GM23248 (cell line): ENCODE results near the gene DUS2. TPM values are rescaled to one million over a fixed set of nuclear protein-coding genes. Genes with fewer than 3 reads are reported as not detected.

Experiments
- DNase-seq: peaks from one replicate; pipeline ENCODE4 v3.0.0-alpha.2; 2015
- H2AFZ ChIP-seq: fragments of 200-600 bp; sonication (generic); 2 replicates; pipeline ENCODE4 v1.6.1; 2016; ENCODE audit warnings: antibody characterized with exemption
- H3F3A ChIP-seq: fragments of 200-600 bp; sonication (generic); 2 replicates; pipeline ENCODE4 v1.6.1; 2016; ENCODE audit warnings: mild to moderate bottlenecking, antibody characterized with exemption, mixed run types; ENCODE audit not compliant: insufficient read depth
- H3K27ac ChIP-seq: fragments of 200-600 bp; sonication (generic); 2 replicates; pipeline ENCODE4 v1.5.1; 2016; ENCODE audit warnings: mild to moderate bottlenecking
- H3K27me3 ChIP-seq: fragments of 200-600 bp; sonication (generic); replicated peaks from 2 replicates; pipeline ENCODE4 v1.6.1; 2016; ENCODE audit warnings: mild to moderate bottlenecking; ENCODE audit not compliant: insufficient read depth
- H3K36me3 ChIP-seq: fragments of 200-600 bp; sonication (generic); 2 replicates; pipeline ENCODE4 v1.6.1; 2016; ENCODE audit warnings: low read depth, mild to moderate bottlenecking
- H3K4me1 ChIP-seq: fragments of 200-600 bp; sonication (generic); 2 replicates; pipeline ENCODE4 v1.6.1; 2016; ENCODE audit warnings: mild to moderate bottlenecking; ENCODE audit not compliant: insufficient read depth
- H3K4me2 ChIP-seq: fragments of 200-600 bp; sonication (generic); one replicate; pipeline ENCODE4 v1.6.1; 2016; ENCODE audit warnings: mild to moderate bottlenecking; ENCODE audit not compliant: unreplicated experiment
- H3K4me3 ChIP-seq: fragments of 200-600 bp; sonication (generic); 2 replicates; pipeline ENCODE4 v1.5.1; 2016; ENCODE audit warnings: mild to moderate bottlenecking
- H3K79me2 ChIP-seq: fragments of 200-600 bp; sonication (generic); 2 replicates; pipeline ENCODE4 v1.6.1; 2016; ENCODE audit warnings: mild to moderate bottlenecking; ENCODE audit not compliant: insufficient read depth
- H3K9ac ChIP-seq: fragments of 200-600 bp; sonication (generic); 2 replicates; pipeline ENCODE4 v1.6.1; 2016; ENCODE audit warnings: mild to moderate bottlenecking
- H3K9me2 ChIP-seq: fragments of 200-600 bp; sonication (generic); 2 replicates; pipeline ENCODE4 v1.6.1; 2016; ENCODE audit warnings: mixed run types, mild to moderate bottlenecking, moderate library complexity; ENCODE audit not compliant: insufficient read depth
- H3K9me3 ChIP-seq: fragments of 200-600 bp; sonication (generic); one replicate; pipeline ENCODE4 v1.6.1; 2017; ENCODE audit warnings: low read depth
- H4K20me1 ChIP-seq: fragments of 200-600 bp; sonication (generic); 2 replicates; pipeline ENCODE4 v1.6.0; 2016; ENCODE audit not compliant: insufficient read depth
- EZH2 ChIP-seq: fragments of 200-600 bp; sonication (generic); IDR thresholded peaks from 2 replicates; pipeline ENCODE4 v1.6.1; 2018; ENCODE audit warnings: antibody characterized with exemption, mild to moderate bottlenecking; ENCODE audit not compliant: insufficient read depth, poor library complexity, severe bottlenecking
- EZH2phosphoT487 ChIP-seq: fragments of 200-600 bp; sonication (generic); IDR thresholded peaks from 2 replicates; pipeline ENCODE4 v1.6.1; 2018; ENCODE audit warnings: antibody characterized with exemption, moderate library complexity, mild to moderate bottlenecking, low read depth; ENCODE audit not compliant: insufficient read depth
- WGBS, 2 experiments: methylation state at CpG; one replicate each; pipeline ENCODE4 v1.1.6; 2015 to 2017; ENCODE audit warnings: low lambda C conversion rate in 2 of 2, low coverage in 1 of 2; ENCODE audit errors: missing lambda C conversion rate in 2 of 2; 5-methylcytosine and 5-hydroxymethylcytosine counted together
- in situ Hi-C: fragments of 300-500 bp; cut with MboI; formaldehyde crosslinking; loops from 2 replicates; pipeline ENCODE4 v1.15.0; 2020
- polyA plus RNA-seq: library from polyadenylated mRNA; unstranded; fragments of >200 nt; fragmentation: Nextera tagmentation; extraction: Ambion mirVana; gene quantifications from 2 replicates; pipeline ENCODE4 v1.2.1, GENCODE V29; 2016
- total RNA-seq: library from RNA; depleted of rRNA; stranded (reverse); fragments of >200 nt; shearing (Covaris generic); gene quantifications from 2 replicates; pipeline ENCODE4 v1.2.3, GENCODE V29; 2014

Gene DUS2
- total and polyA plus RNA-seq, 2 experiments from 2014 or later = 14.0 to 18.4 TPM

DNA sequence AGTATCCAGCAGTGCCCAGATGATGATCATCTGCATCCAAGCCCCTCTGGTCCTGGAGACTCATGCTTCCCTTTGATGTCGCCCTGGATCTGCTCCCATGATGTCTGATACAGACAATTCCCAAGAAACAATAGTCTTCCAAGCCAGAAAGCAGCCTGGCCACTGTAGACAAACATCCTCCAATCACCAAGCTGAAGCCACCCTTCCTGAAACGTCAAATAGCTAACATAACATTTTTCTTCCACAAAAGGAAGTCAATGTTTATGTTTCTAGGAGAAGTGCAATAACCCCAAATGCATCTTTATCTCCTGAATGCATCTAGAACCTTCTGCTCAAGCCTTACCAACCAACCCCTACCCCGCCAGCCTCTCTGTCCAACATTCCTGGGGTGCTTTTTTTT is 22.6 kb upstream of the DUS2 start:
- H3K4me2 ChIP-seq = no peak overlapping the region
- 28% methylated on average over 3 of the region's 3 CpGs for WGBS, 2 experiments
- in situ Hi-C loops = no loop called here

GRCh38 chr16:68003031-68003430 is 20.1 kb upstream of the DUS2 start:
- WGBS, 2 experiments = 45 to 49% methylated on average over 4 of the region's 4 CpGs
- H2AFZ ChIP-seq = no peak overlapping the region
- TF ChIP-seq EZH2 = no peak
- TF ChIP-seq EZH2phosphoT487 = no peak
- no peaks in the 10 kb centered on the region for H3K36me3 ChIP-seq
- H3K9me2 ChIP-seq = no peaks in the 10 kb centered on the region
- H4K20me1 ChIP-seq = no peaks in the 10 kb centered on the region
- in situ Hi-C loops = no loop called here
- H3K27ac ChIP-seq = no peak overlapping the region
- no peaks in the 10 kb centered on the region; the same call in 1 of the 2 replicates for H3K27me3 ChIP-seq
- DNase-seq = peak; percentile 51
- H3K4me3 ChIP-seq = no peak overlapping the region
- no peak overlapping the region for H3K4me2 ChIP-seq
- no peaks in the 10 kb centered on the region for H3K4me1 ChIP-seq
- no peak overlapping the region for H3K9ac ChIP-seq
- H3K79me2 ChIP-seq = no peaks in the 10 kb centered on the region
- H3K9me3 ChIP-seq = no peaks in the 10 kb centered on the region
- no peaks in the 10 kb centered on the region for H3F3A ChIP-seq

More for the DNA sequence above, 22.6 kb upstream of the DUS2 start:
- Histone ChIP-seq H3K9me3 (no peaks in the 10 kb centered on the region), H3K9me2 (no peaks in the 10 kb centered on the region), H2AFZ (no peak overlapping the region), H3K9ac (no peak overlapping the region), H3K27ac (no peak overlapping the region), H3K36me3 (no peaks in the 10 kb centered on the region), H3K4me1 (no peaks in the 10 kb centered on the region), H4K20me1 (no peaks in the 10 kb centered on the region), H3K4me3 (no peak overlapping the region), H3F3A (no peaks in the 10 kb centered on the region), H3K27me3 (no peaks in the 10 kb centered on the region; the same call in 1 of the 2 replicates), H3K79me2 (no peaks in the 10 kb centered on the region)
- DNase-seq = no peak
- TF ChIP-seq EZH2 = no peak
- no peak for TF ChIP-seq EZH2phosphoT487

DNA sequence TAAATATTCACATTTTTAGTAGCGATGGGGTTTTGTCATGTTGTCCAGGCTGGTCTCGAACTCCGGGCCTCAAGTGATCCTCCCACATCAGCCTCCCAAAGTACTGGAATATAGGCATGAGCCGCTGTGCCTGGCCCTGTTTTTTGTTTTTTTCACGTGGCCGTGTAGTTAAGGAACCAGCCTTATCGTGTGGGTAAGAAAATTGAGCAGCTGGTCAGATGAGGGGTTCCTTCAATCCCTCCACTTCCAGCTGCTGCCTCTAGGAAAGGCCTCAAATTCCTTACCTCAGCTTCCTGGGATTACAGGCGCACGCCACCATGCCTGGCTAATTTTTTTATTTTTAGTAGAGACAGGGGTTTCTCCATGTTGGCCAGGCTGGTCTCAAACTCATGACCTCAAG is 17.9 kb upstream of the DUS2 start:
- no peak for DNase-seq
- no peak overlapping the region for H3K4me3 ChIP-seq
- TF ChIP-seq EZH2 (no peak), EZH2phosphoT487 (no peak)
- no peak overlapping the region for H3K27ac ChIP-seq
- WGBS, 2 experiments = 69% methylated on average over 9 of the region's 9 CpGs
- no peak overlapping the region for H2AFZ ChIP-seq
- H4K20me1 ChIP-seq = no peaks in the 10 kb centered on the region
- no peaks in the 10 kb centered on the region for H3K27me3 ChIP-seq
- H3K9ac ChIP-seq = no peak overlapping the region
- H3K79me2 ChIP-seq = no peaks in the 10 kb centered on the region
- no peak overlapping the region for H3K4me2 ChIP-seq
- no peaks in the 10 kb centered on the region for H3K4me1 ChIP-seq
- H3F3A ChIP-seq = no peaks in the 10 kb centered on the region
- no peaks in the 10 kb centered on the region for H3K36me3 ChIP-seq
- no peaks in the 10 kb centered on the region for H3K9me3 ChIP-seq
- in situ Hi-C loops = no loop called here
- H3K9me2 ChIP-seq = no peaks in the 10 kb centered on the region

DNA sequence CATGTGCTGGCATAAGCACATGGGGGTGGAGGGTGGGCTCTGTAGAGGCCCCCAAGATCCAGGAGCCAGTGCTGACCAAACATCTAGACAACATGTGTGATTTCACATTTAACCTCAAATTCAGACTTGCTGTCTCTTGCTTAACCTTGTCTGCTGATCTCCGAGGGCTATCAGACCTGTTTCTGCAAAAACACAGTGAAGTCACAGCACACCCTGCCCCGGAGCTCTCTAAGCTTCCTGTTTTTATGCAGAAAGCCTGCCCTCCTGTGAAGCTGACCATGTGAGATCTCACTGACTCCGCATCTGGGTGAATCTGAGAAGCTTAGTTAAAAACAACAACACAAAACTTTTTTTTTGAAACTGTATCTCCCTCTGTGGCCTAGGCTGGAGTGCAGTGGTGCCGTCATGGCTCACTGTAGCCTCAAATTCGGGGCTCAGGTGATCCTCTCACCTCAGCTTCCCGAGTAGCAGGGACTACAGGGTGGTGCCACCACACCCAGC is 17.2 kb upstream of the DUS2 start:
- Histone ChIP-seq H3K4me3 (no peak overlapping the region), H3F3A (no peaks in the 10 kb centered on the region), H2AFZ (no peak overlapping the region), H3K27ac (no peak overlapping the region), H3K4me2 (no peak overlapping the region), H3K9me2 (no peaks in the 10 kb centered on the region), H3K27me3 (no peaks in the 10 kb centered on the region), H4K20me1 (no peaks in the 10 kb centered on the region), H3K4me1 (no peaks in the 10 kb centered on the region), H3K9ac (no peak overlapping the region), H3K79me2 (no peaks in the 10 kb centered on the region), H3K36me3 (no peaks in the 10 kb centered on the region), H3K9me3 (no peaks in the 10 kb centered on the region)
- TF ChIP-seq EZH2phosphoT487 (no peak), EZH2 (no peak)
- WGBS, 2 experiments = 42 to 45% methylated on average over 6 of the region's 6 CpGs
- no peak for DNase-seq
- in situ Hi-C loops = no loop called here
